SK-MEL-5 (cell line): ENCODE measurements around the gene SUOX. TPM values are rescaled to one million over a fixed set of nuclear protein-coding genes. Genes with fewer than 3 reads are reported as not detected.

Experiments
- DNase-seq: peaks from one replicate; pipeline ENCODE4 v3.0.0-alpha.2; 2016; ENCODE audit warnings: low read depth, low spot score
- in situ Hi-C: cut with HindIII; loops from 2 replicates; pipeline ENCODE4 v1.10.0; 2016; ENCODE audit warnings: low sequenced_read_pairs, high pct_unique_total_duplicates, low pct_unique_long_range_greater_than_20kb
- total RNA-seq: library from RNA; depleted of rRNA; stranded (reverse); fragments of >200 nt; shearing (Covaris generic); gene quantifications from 2 replicates; pipeline ENCODE4 v1.2.3, GENCODE V29; 2014

The SUOX gene
- total RNA-seq, 1 experiment from 2014 or later = 11.2 TPM

- in situ Hi-C loops = no loop called here
- DNase-seq = peak; percentile 26
Measured at GRCh38 chr12:56007564-56008559, 10.8 kb downstream of the SUOX start.

GRCh38 chr12:56010111-56010570 is 13.1 kb downstream of the SUOX start:
- in situ Hi-C loops = no loop called here
- no peak for DNase-seq

DNA sequence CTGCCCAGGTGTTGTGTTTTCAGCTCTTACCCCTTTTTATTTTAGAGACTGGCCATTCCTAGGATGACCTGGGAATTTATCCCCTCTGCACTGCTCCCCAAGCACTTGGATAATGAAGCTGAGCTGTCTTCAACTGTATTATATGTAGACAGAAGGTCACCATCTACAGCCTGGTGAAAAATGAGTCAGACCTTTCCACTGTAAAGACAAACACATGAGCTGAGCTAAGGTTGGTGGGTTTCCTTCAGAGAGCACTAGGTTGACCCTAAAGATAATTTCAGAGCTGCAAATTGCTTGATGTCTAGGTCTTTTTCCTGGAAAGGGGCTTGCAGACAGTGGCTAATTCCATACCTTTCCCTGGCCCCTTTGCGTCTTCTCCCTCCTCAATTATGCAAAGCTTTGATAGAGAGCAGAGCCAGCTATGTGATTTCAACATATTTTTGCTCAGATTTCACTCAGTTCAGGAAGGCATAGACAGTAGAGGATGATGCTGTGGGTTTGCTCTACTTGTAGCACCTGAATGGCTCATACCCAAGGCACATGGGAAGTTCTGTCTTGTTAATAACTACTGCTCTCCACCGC is 14.5 kb downstream of the SUOX start:
- no peak for DNase-seq
- in situ Hi-C loops = no loop called here

DNA sequence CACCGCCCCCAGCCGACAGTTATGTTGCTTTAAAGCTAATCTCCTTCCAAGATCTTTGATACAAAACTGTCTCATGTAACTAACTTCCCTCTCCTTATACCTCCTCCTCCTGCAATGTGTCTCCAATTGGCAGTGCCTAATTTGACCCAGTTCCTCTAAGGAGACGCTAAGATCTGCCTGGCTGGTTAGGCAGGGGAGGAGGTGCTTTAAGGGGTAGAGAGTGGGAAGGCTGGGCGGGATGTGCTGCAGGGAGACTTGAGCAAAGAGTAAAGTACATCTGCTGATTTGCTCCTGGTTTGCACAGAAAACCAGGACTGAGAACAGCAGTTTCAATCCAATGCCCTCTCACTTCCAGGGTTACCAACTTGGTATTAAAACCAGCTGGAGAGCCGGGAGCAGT is 16.4 kb downstream of the SUOX start:
- in situ Hi-C loops = no loop called here
- no peak for DNase-seq

DNA sequence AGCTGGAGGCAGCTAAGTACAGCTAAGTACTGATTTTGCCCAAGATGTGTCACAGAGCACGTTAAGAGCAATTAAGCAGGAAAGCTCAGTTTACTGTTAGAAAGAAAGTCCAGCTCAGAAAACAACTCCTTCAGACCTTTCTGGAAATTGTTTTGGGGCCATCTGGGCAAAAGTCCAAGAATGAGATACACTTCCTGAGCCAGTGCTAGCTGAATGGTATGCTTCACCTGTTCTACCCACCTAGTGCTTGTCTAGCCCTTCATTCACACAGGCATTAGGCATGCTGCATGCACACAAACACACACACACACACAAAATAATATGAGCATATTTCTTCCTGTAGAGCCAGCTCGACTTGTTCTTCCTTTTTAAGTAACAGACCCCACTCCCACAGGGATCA is 17.1 kb downstream of the SUOX start:
- DNase-seq = no peak

DNA sequence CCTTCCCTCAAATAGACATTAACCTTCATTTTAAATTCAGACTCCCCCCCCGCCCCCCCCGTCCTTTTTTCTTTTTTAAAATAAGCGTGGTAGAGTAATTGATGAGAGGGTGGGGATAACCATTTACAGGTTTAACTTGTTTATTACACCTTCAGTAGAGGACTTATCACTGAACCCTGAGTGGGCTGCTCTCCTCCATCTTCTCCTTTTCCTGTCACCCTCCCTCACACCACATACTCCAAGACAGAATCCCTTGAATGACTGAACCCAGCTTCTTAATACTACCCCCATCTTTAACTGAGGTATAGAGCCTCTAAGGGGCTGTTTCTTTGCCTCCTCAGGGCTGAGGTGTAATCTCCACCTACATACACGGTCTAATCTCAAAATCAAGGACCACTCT is 20.1 kb downstream of the SUOX start:
- in situ Hi-C loops = no loop called here
- DNase-seq = no peak

More for the DNA sequence above, 17.1 kb downstream of the SUOX start:
- in situ Hi-C loops = no loop called here

DNA sequence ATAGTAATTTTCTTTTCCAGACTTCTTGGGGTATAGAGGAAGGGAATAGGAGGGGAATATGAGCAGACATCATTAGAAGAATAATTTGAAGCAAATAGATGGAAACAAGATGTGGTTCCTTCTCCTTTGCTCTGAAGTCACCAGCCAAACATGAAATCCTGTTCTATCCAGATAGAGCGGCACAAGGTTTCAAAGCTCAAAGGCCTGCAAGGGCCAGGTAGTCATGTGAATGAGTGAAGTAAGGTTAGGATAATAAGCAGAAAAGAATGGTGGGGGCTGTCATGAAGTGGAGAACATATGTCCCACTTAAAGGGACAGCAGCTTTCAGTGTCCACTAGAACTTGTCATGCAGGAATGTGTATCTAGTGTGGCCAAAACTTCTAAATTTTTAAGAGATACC is 21.3 kb downstream of the SUOX start:
- no peak for DNase-seq
- in situ Hi-C loops = no loop called here

GRCh38 chr12:56020423-56021184 is 23.5 kb downstream of the SUOX start, which contains the start of gene IKZF4:
Gene IKZF4 (plus strand): TSS chr12:56021043. CDS start chr12:56021494, 451 bp downstream.
- no peak for DNase-seq
- in situ Hi-C loops = no loop called here

DNA sequence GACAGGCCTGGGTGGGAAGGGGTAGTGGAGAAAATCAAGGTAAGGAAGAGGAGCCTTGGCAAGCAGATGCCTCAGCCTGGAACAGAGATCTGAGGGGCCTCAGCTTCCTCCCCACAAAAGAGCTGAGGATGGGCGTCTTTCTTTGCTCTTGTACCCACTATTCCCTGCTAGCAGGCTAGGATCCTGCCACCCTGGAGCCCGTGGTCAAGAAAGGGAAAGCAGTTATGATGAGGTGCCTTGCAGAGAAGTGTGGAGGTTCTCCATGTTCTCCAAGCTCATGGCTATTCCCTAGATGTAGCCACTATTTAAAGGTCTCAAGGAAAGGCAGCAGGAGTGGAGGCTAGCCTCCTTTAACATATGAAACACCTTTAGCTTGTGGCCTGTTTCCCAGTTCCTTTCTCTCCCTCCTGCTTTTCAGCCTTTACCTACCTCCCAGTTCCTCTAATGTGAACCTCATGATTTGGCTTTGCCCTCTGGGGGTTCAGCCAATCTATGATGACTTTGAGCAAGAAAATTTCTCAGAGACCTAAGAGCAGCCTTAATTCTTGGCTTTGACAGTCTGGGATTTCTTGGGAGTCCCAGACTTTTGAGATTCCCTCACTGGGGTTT is 24.9 kb downstream of the SUOX start:
- in situ Hi-C loops = no loop called here

DNA sequence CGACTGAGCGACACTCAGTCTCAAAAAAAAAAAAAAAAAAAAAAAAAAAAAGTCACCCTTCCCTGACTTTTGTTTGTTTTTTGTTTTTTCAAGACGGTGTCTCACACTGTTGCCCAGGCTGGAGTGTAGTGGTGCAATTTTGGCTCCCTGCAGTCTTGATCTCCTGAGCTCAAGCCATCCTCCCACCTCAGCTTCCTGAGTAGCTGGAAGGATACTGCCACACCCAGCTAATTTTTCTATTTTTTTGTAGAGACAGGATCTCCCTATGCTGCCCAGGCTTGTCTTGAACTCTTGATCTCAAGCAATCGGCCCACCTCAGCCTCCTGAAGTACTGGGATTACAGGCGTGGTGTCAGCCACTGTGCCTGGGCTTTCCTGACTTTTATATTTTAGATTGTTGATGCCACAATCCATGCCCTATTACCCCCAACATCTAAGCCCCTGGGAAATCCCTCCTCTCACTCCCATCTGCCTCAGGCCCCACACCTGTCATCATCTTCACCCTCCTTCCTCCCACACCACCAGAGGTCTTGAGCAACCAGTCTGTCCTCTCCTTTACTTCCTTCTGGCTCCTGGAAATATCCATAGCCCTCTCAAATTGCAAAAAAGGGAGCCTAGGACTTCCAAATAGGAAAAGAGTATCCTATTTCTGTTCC is 31.6 kb downstream of the SUOX start:
- DNase-seq = no peak
- in situ Hi-C loops = no loop called here

More for the DNA sequence above, 24.9 kb downstream of the SUOX start:
- DNase-seq = no peak

DNA sequence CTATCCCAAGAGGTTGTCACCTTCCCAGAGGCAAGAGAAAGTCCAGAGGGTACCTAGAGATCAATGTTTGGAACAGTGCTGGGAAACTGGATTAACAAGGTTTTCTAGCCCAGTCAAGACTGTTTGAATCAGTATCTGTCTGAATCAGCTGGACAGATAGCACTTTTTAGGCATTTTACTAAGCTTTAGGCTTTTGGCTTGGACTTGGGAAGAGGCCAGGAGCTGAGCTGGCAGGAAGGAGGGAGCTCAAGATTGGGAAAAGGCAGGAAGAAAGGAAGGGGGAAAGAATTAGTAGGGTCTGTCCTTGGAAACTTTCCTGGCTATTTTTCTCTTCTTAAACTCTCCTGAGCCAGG is 32.1 kb downstream of the SUOX start:
- in situ Hi-C loops = no loop called here
- DNase-seq = no peak

- in situ Hi-C loops = no loop called here
- DNase-seq = peak; percentile 66
Measured at GRCh38 chr12:56029666-56030293, 32.7 kb downstream of the SUOX start.

GRCh38 chr12:56031987-56032386 is 34.9 kb downstream of the SUOX start:
- DNase-seq = no peak
- in situ Hi-C loops = no loop called here

GRCh38 chr12:56034586-56035332 is 37.7 kb downstream of the SUOX start:
- DNase-seq = no peak
- in situ Hi-C loops = no loop called here

DNA sequence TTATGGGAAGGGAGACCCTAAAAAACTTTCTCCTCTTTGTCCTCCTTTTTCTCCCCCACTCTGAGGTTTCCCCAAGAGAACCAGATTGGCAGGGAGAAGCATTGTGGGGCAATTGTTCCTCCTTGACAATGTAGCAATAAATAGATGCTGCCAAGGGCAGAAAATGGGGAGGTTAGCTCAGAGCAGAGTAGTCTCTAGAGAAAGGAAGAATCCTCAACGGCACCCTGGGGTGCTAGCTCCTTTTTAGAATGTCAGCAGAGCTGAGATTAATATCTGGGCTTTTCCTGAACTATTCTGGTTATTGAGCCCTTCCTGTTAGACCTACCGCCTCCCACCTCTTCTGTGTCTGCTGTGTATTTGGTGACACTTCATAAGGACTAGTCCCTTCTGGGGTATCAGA is 40.1 kb downstream of the SUOX start:
- DNase-seq = no peak
- in situ Hi-C loops = no loop called here

DNA sequence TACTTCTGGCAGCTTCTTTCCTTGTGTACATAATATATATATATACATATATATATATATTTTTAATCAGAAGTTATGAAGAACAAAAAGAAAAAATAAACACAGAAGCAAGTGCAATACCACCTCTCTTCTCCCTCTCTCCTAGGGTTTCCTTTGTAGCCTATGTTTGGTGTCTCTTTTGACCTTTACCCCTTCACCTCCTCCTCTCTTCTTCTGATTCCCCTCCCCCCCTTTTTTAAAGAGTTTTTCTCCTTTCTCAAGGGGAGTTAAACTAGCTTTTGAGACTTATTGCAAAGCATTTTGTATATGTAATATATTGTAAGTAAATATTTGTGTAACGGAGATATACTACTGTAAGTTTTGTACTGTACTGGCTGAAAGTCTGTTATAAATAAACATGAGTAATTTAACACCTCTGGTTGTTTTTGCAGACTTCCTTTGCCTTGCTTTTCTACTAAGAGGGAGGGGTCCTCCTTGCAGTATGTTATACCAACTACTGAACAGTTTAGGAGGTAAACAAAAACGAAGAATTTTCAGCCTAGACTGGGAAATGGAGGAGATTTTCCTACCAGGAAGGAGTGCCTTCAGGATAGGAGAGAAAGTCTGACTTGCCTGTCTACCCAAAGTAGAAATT is 41.1 kb downstream of the SUOX start:
- in situ Hi-C loops = no loop called here
- DNase-seq = no peak
